Progenitor cell of endocrine pancreas (in vitro differentiated cells): Measurements from ENCODE around the gene TNPO1. TPM values are rescaled to one million over a fixed set of nuclear protein-coding genes. Genes with fewer than 3 reads are reported as not detected.

Experiments
- DNase-seq: peaks from one replicate; pipeline ENCODE4 v3.0.0; 2021; ENCODE audit warnings: low spot score; ENCODE audit not compliant: unreplicated experiment
- H3K27ac Mint-ChIP-seq: 2 replicates; pipeline ENCODE4 v1.8.0; 2021; ENCODE audit warnings: mild to moderate bottlenecking, moderate library complexity, mixed read lengths
- H3K27me3 Mint-ChIP-seq: 2 replicates; pipeline ENCODE4 v1.8.0; 2021; ENCODE audit warnings: mixed read lengths
- H3K36me3 Mint-ChIP-seq: 2 replicates; pipeline ENCODE4 v1.8.0; 2022; ENCODE audit warnings: mixed read lengths; ENCODE audit not compliant: insufficient read depth
- H3K4me1 Mint-ChIP-seq: 2 replicates; pipeline ENCODE4 v1.8.0; 2021; ENCODE audit warnings: low read depth, mixed read lengths
- H3K4me3 Mint-ChIP-seq: 2 replicates; pipeline ENCODE4 v1.8.0; 2021; ENCODE audit warnings: low read depth, mild to moderate bottlenecking, moderate library complexity, mixed read lengths
- H3K9me3 Mint-ChIP-seq: 2 replicates; pipeline ENCODE4 v1.8.0; 2021; ENCODE audit warnings: low read depth, mixed read lengths
- CTCF ChIP-seq: fragments of 200-600 bp; sonication (generic); IDR thresholded peaks from one replicate; pipeline ENCODE4 v1.5.0; 2021; ENCODE audit warnings: antibody characterized with exemption, mild to moderate bottlenecking; ENCODE audit not compliant: unreplicated experiment
- total RNA-seq: library from RNA; stranded (reverse); gene quantifications from 2 replicates; pipeline ENCODE4 v1.2.1, GENCODE V29; 2021

The TNPO1 gene
- total RNA-seq, 1 donor from 2014 or later, result 149 TPM

- peaks cover 1% of the 10 kb centered on the region for H3K4me1 Mint-ChIP-seq
- no peaks in the 10 kb centered on the region for H3K27me3 Mint-ChIP-seq
- no peak overlapping the region for H3K4me3 Mint-ChIP-seq
- DNase-seq, result no peak
- H3K9me3 Mint-ChIP-seq, result no peaks in the 10 kb centered on the region
- no peaks in the 10 kb centered on the region for H3K36me3 Mint-ChIP-seq
- TF ChIP-seq CTCF, result no peak
- no peak overlapping the region for H3K27ac Mint-ChIP-seq
These were observed 15.2 kb downstream of the TNPO1 start for GRCh38 chr5:72831685-72832084.

GRCh38 chr5:72834924-72835323 is 18.5 kb downstream of the TNPO1 start:
- H3K4me3 Mint-ChIP-seq, result no peak overlapping the region
- no peak for TF ChIP-seq CTCF
- H3K4me1 Mint-ChIP-seq, result peaks cover 5% of the 10 kb centered on the region
- H3K36me3 Mint-ChIP-seq, result no peaks in the 10 kb centered on the region
- no peaks in the 10 kb centered on the region for H3K27me3 Mint-ChIP-seq
- DNase-seq, result no peak
- no peak overlapping the region for H3K27ac Mint-ChIP-seq
- H3K9me3 Mint-ChIP-seq, result no peaks in the 10 kb centered on the region

- Mint-ChIP-seq H3K27ac (no peak overlapping the region), H3K36me3 (no peaks in the 10 kb centered on the region), H3K4me1 (peaks cover 5% of the 10 kb centered on the region), H3K27me3 (no peaks in the 10 kb centered on the region), H3K9me3 (no peaks in the 10 kb centered on the region), H3K4me3 (no peak overlapping the region)
- TF ChIP-seq CTCF, result no peak
- DNase-seq, result no peak
These were observed 19.2 kb downstream of the TNPO1 start for GRCh38 chr5:72835633-72836032.

- H3K4me1 Mint-ChIP-seq, result peaks cover 5% of the 10 kb centered on the region
- no peak overlapping the region for H3K4me3 Mint-ChIP-seq
These were observed 20.3 kb downstream of the TNPO1 start for GRCh38 chr5:72836810-72837209.

GRCh38 chr5:72837524-72838096 is 21.1 kb downstream of the TNPO1 start:
- Mint-ChIP-seq H3K27ac (no peak overlapping the region), H3K27me3 (no peaks in the 10 kb centered on the region), H3K4me3 (no peak overlapping the region), H3K4me1 (peaks cover 5% of the 10 kb centered on the region), H3K36me3 (no peaks in the 10 kb centered on the region), H3K9me3 (no peaks in the 10 kb centered on the region)
- no peak for DNase-seq
- TF ChIP-seq CTCF, result no peak

More at GRCh38 chr5:72836810-72837209, 20.3 kb downstream of the TNPO1 start:
- no peak for TF ChIP-seq CTCF
- H3K27me3 Mint-ChIP-seq, result no peaks in the 10 kb centered on the region
- no peak overlapping the region for H3K27ac Mint-ChIP-seq
- no peaks in the 10 kb centered on the region for H3K36me3 Mint-ChIP-seq
- H3K9me3 Mint-ChIP-seq, result no peaks in the 10 kb centered on the region
- no peak for DNase-seq
